Measurements from ENCODE around the gene MMS22L.

DNA sequence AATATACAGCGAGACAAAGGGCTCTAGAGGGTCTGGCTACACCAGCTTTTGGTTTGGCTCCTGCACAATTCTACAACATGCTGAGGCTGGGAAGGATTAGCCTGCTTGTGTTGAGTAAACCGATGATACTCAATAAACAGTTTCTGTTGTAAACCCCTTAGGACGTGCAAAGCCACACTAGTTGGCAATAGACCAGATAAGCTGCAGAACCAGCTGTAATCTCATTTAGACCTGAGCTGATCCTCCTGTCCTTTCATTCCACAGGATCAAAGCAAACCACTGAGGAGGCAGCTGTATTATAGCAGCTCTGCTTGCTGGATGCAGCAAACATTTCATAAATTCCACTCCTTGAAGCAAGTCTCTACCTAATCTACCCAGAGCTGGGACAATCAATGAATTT is 79.7 kb downstream of the MMS22L start:
- no peak for TF ChIP-seq EZH2 (IDR thresholded peaks at IDR 0.05; ENCODE audit: borderline replicate concordance)
- TF ChIP-seq, protein P1, sequence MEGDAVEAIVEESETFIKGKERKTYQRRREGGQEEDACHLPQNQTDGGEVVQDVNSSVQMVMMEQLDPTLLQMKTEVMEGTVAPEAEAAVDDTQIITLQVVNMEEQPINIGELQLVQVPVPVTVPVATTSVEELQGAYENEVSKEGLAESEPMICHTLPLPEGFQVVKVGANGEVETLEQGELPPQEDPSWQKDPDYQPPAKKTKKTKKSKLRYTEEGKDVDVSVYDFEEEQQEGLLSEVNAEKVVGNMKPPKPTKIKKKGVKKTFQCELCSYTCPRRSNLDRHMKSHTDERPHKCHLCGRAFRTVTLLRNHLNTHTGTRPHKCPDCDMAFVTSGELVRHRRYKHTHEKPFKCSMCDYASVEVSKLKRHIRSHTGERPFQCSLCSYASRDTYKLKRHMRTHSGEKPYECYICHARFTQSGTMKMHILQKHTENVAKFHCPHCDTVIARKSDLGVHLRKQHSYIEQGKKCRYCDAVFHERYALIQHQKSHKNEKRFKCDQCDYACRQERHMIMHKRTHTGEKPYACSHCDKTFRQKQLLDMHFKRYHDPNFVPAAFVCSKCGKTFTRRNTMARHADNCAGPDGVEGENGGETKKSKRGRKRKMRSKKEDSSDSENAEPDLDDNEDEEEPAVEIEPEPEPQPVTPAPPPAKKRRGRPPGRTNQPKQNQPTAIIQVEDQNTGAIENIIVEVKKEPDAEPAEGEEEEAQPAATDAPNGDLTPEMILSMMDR (IDR thresholded peaks at IDR 0.05; ENCODE audit: poor library complexity) = no peak
